HT1080 (cell line): ENCODE data around the gene ERBIN. TPM values are rescaled to one million over a fixed set of nuclear protein-coding genes. Genes with fewer than 3 reads are reported as not detected.
"Not testable (repeated sequence)": the region's sequence is repeated elsewhere in the genome, so short reads cannot be mapped to it uniquely, and the experiment has no call there.

Source experiments
- DNase-seq: peaks from one replicate; pipeline ENCODE4 v3.0.0-alpha.2; 2015; ENCODE audit warnings: low read depth
- total RNA-seq: library from RNA; depleted of rRNA; stranded (reverse); fragments of >200 nt; shearing (Covaris generic); gene quantifications from 2 replicates; pipeline ENCODE4 v1.2.3, GENCODE V29; 2014

Gene ERBIN
- total RNA-seq, 1 experiment from 2014 or later, result 39.7 TPM

- DNase-seq, result peak; percentile 48
Measured at GRCh38 chr5:65961633-65962032, 35.3 kb downstream of the ERBIN start.

DNA sequence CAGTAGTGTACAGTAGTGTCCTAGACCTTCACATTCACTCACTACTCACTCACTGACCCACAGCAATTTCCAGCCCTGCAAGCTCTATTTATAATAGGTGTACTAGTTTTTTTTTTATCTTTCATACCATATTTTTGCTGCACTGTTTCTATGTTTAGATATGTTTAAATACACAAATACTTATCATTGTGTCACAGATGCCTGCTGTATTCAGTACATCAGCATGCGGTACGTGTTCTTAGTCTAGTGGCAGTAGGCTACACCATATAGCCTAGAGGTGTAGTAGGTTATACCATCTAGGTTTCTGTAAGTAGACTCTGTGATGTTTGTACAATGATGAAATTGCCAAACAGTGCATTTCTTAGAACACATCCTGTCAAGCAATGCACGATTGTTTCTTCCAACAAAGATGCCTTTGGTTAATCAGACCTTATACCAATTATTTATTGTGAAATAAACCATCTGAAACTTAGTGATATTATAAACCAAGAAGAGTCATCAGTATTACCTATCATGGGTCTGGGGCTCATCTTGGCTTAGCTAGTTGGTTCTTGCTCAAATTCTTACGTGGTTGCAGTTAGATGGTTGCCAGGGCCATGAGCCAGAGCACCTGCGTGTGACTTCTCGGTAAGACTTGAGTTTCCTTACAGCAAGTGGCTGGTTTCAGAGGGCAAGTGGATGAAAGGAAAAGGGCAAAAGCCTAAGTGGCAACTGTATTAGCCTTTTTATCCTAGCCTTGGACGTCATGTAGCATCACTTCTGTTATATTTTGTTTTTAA lies 41.1 kb downstream of the ERBIN start:
- no peak for DNase-seq

DNA sequence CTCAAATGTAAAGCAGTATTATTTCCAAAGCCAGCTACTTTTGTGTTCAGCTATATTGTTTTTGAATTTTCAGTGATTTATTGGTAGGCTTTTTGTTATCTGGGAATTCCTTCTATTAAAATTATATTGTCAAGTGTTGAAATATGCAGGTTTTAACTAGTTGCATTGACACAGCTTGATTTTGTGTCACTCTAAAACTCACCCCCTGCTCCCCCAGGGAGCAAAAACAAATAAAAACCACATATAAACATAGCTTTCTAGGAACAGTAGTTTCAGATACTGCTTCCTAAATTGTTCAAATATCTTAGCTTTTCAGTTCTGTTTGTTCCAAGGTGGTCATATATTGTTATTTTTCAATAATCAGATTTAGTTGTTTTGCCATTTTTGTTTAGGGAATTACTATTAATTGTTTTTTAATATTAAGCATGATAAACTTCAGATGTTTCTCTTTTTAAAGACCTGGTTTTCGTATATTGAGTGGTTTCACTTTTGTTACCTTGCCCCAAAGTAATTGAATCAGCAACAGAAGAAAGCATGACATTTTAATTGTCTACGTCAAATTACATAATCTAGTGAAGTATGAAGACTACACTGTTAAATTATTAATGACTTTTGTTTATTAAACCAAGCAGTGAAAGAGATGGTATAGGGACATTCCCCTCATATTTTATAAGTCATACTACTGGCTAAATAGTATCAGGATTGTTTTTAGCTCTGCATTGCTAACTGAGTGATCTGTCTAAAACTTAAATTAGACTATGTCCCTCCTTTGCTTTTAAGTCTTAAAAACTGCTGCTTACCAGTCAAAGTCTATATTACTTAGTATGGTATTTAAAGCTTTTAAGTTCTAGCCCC lies 43.4 kb downstream of the ERBIN start:
- DNase-seq, result no peak

DNA sequence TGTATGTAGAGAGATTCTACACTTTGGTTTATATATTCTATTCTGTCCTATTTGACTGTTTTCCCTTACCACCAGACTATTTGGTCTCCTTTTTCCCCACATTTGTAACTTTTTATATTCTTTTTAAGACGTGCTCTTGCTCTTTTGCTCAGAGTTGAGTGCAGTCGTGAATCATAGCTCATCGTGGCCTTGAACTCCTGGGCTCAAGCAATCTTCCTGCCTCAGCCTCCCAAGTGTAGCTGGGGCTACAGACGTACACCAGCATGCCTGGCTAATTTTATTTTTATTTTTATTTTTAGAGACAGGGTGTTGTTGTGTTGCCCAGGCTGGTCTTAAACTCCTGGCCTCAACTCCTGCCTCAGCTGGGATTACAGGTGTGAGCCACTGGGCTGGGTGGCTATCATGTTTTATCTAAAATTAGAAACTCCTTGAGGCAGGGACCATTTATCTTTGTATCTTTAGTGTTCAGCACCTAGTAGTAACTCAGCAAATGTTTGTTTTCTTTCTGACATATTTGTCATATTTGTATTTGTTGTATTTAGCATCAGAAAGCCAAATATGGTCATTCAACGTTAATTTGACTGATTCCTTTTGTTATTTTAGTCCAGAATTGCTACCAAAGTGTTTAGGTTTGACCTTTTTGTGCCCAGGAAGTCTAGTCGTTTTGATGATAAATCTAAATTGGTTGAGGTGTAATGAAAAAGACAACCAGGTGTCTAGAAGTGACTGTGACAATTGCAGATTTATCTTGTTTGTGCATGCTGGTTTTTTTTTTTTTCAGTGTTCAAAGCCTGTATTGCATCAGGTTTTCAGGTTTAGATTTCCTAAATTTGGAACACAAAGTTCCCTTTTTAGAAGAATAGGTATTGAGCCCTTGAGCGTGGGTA lies 44.3 kb downstream of the ERBIN start:
- no peak for DNase-seq

- no peak for DNase-seq
Measured at GRCh38 chr5:65971643-65972042, 45.3 kb downstream of the ERBIN start.

- not testable (repeated sequence) for DNase-seq
Measured at GRCh38 chr5:65972896-65973295, 46.5 kb downstream of the ERBIN start.

DNA sequence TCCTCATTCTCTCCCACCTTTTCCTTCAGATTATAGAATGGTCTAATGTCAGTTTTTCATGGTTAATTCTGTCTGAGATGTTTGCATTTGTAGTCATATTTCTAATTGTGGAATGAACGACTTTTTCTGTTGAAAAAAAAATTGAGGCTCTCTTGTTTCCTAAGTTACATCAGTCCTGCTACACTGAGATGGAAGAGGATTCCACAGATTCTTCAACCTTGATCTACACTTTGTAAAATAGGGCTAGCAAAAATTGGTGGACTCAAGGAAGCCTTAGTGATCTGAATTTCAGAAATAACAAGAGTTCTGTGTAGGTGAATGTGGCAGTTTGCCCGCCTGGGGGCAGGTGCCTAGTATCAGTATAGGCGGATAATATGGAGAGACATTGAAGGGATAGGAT lies 51.9 kb downstream of the ERBIN start:
- DNase-seq, result no peak

DNA sequence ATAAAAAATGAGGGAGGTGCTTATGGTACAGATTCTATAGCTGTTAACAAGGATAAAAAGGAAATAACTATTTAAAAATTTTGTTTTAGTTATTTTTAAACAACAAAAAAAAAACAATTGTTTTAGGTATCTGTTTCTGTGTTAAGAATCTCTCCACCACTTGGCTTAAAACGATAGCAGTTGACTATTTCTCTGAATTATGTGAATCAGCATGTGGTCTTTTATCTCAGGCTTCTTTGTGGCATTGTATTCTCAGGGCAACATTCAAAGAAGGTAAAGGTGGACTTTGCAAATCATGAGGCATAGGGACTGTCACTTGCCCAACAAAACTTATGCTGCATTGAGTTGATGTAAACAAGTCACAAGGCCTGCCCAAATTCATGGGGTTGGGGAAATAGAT lies 55.2 kb downstream of the ERBIN start:
- DNase-seq, result no peak

GRCh38 chr5:65981969-65982619 lies 55.7 kb downstream of the ERBIN start:
- no peak for DNase-seq

- DNase-seq, result no peak
Measured at GRCh38 chr5:65982635-65983034, 56.3 kb downstream of the ERBIN start.

GRCh38 chr5:65984098-65984885 lies 57.9 kb downstream of the ERBIN start:
- DNase-seq, result no peak

DNA sequence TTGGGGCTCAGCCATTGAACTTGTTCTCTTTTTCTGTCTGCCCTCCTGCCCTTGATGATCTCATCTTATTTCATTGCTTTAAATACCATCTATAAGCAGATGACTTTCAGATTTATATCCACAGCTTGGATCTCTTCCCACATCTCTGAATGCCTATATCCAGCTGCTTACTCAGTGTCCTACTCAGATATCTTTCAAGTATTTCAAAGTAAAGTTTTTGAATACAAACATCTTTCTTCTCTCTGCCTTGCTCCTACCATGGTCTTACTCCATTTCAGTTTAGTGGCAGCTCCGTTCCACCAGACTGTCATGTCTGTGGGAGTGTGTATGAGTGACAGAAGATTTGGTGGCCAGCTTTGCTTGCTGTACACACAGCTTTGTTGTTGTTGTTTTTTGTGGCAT lies 59.7 kb downstream of the ERBIN start:
- DNase-seq, result peak; percentile 17

DNA sequence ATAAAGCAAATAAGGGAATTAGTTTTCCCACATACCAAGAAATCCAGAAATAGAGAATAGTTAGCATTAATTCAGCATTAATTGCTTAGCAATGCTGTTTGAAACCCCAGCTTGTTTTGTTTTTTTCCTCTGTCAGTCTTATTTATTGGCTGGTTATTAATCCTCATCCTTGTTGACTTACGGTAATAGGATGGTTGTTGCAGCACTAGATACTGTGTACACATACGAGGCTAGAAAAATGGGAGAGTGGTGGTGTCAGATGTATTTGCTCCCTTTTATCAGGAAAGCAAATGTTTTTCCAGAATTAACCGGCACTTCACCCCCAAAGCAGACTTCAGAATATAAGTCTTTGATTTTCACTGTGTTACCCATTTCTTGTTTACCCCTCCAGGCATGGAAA lies 60.4 kb downstream of the ERBIN start:
- DNase-seq, result no peak

- no peak for DNase-seq
Measured at GRCh38 chr5:65987982-65988381, 61.6 kb downstream of the ERBIN start.

GRCh38 chr5:65989158-65989557 lies 62.8 kb downstream of the ERBIN start:
- DNase-seq, result no peak

GRCh38 chr5:65992630-65993029 lies 66.3 kb downstream of the ERBIN start:
- DNase-seq, result no peak

GRCh38 chr5:65994117-65994786 lies 67.9 kb downstream of the ERBIN start:
- no peak for DNase-seq

- DNase-seq, result no peak
Measured at GRCh38 chr5:65999061-65999723, 72.8 kb downstream of the ERBIN start.

DNA sequence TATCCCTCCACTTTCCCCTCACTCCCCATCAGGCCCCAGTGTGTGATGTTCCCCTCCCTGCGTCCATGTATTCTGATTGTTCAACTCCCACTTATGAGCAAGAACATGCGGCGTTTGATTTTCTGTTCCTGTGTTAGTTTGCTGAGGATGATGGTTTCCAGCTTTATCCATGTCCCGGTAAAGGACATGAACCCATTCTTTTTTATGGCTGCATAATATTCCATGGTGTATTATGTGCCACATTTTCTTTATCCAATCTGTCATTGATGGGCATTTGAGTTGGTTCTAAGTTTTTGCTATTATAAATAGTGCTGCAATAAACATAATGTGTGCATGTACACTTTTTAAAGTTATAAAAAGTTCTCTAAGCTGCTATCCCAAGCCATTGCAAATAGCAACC lies 75.6 kb downstream of the ERBIN start:
- DNase-seq, result no peak
